GM20000 (cell line): ENCODE data around the gene ZNF207.
"Not testable (repeated sequence)": the region's sequence is repeated elsewhere in the genome, so short reads cannot be mapped to it uniquely, and the experiment has no call there.

ENCODE experiments used
- DNase-seq: peaks from one replicate; pipeline ENCODE4 v3.0.0; 2012; ENCODE audit warnings: low spot score
- TF ChIP-seq, protein P1 (sequence below): IDR thresholded peaks from 2 replicates; pipeline ENCODE4 v1.5.1; 2012; ENCODE audit warnings: mild to moderate bottlenecking, control low read depth; ENCODE audit errors: extremely low read depth, missing control alignments

The ZNF207 gene

DNA sequence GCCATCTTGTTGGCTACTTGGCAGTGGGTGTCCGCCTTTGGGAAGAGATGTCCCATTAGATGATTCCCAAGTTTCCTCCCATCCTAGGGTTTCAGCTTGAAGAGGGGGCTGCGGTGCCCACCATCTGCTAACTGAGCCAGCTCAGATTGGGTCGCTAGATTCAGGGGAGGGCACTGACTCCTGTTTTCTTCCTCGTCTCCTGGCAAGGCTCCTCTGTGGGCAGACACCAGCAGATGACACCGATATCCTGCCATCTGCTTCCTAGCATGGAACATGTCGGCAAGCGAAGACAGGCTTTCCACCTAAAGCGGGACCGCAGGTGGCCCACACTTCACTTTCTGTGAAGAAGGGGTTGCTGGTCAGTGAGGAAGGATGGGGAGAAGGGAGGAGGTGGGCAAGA is 35.3 kb upstream of the ZNF207 start:
- TF ChIP-seq, protein P1, sequence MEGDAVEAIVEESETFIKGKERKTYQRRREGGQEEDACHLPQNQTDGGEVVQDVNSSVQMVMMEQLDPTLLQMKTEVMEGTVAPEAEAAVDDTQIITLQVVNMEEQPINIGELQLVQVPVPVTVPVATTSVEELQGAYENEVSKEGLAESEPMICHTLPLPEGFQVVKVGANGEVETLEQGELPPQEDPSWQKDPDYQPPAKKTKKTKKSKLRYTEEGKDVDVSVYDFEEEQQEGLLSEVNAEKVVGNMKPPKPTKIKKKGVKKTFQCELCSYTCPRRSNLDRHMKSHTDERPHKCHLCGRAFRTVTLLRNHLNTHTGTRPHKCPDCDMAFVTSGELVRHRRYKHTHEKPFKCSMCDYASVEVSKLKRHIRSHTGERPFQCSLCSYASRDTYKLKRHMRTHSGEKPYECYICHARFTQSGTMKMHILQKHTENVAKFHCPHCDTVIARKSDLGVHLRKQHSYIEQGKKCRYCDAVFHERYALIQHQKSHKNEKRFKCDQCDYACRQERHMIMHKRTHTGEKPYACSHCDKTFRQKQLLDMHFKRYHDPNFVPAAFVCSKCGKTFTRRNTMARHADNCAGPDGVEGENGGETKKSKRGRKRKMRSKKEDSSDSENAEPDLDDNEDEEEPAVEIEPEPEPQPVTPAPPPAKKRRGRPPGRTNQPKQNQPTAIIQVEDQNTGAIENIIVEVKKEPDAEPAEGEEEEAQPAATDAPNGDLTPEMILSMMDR, result no peak
- DNase-seq, result no peak

DNA sequence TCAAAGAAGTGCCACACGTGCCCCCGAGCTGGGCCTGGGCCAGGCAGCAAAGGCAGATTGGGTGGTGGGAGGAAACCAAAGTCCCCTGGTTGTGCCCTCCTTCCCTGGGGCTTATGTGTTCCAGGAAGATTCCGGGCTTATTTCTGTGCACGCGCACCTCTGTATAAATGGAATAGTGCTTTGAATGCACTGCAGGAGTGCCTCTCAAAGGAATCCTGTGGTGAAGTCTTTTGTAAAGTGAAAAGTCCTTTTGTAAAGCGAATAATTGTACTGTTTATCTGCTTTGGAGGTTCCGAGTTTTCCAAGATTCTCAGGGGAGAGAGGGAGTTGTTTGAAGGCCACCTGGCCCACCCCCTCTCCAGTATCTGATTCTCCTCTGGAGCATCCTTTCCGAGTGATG is 34.8 kb upstream of the ZNF207 start:
- TF ChIP-seq, protein P1, result no peak
- no peak for DNase-seq

DNA sequence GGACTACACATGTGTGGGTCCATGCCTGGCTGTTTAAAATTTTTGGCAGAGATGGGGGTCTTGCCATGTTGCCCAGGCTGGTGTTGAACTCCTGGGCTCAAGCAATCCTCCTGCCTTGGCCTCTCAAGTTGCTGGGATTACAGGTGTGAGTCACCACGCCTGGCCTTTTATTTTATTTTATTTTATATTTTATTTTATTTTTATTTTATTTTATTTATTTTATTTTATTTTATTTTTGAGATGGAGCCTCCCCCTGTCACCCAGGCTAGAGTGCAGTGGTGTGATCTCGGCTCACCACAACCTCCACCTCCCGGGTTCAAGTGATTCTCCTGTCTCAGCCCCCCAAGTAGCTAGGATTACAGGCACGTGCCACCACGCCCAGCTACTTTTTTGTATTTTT is 33.3 kb upstream of the ZNF207 start:
- DNase-seq, result not testable (repeated sequence)

DNA sequence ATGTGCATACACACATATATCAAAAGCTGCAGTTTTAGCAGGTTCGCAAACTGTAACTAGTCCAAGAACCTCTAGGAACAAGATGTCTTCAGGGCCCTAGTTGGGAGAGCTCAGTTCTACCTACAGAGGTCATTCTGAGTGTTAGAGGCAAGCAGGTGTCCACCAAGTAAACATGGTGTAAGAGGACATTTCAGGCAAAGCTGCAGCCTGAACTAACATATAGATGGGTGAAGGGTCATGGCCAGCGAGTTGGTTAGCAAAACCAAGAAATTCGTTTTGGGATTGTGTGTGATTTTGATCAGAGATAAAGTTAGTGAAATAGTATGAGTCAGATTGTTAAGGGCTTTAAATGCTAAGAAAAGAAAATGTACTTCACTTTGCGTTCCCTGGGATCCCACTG is 32.6 kb upstream of the ZNF207 start:
- DNase-seq, result no peak
- TF ChIP-seq, protein P1, result no peak

DNA sequence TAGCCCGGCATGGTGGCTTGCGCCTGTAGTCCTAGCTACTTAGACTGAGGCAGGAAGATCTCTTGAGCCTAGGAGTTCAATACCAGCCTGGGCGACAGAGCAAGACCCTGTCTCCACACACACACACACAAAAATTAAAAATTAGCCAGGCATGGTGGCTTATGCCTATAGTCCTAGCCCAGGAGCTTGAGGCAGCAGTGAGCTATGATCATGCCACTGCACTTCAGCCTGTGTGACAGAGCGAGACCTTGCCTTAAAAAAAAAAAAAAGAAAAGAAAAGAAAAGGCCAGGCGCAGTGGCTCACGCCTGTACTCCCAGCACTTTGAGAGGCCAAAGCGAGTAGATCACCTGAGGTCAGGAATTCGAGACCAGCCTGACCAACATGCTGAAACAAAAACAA is 31.9 kb upstream of the ZNF207 start:
- TF ChIP-seq, protein P1, result no peak

DNA sequence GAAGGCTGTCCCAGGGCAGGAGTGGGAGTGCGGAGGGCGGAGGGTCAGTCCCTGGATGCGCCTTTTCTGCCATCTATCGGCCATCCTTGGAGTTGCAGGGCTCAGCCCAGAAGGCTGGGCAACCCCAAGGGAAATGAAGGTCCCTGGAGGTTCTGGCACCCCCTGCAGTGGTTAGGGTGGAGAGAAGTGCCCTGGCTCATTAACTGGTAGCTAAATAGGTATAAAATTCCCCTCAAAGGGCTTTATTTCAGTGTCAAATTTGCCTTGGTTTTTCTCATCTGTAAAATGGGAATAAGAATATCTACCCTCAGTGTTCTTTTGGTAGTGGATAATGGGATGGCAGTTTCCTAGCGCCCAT is 30.4 kb upstream of the ZNF207 start:
- TF ChIP-seq, protein P1, result peak; percentile 97
- peak; percentile 86 for DNase-seq

More for the DNA sequence above, 31.9 kb upstream of the ZNF207 start:
- no peak for DNase-seq

DNA sequence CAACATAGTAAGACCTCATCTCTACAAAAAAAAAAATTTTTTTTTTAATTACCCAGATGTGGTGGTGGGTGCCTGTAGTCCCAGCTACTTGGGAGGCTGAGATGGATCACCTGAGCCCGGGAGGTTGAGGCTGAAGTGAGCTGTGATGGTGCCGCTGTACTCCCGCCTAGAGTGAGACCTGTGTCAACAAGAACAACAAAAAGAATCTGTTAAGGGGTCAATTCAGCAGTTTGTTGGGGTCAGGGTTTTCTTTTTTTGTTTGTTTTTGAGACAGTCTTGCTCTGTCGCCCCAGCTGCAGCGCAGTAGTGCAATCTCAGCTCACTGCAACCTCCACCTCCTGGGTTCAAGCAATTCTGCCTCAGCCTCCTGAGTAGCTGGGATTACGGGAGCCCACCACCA is 29.9 kb upstream of the ZNF207 start:
- not testable (repeated sequence) for DNase-seq

DNA sequence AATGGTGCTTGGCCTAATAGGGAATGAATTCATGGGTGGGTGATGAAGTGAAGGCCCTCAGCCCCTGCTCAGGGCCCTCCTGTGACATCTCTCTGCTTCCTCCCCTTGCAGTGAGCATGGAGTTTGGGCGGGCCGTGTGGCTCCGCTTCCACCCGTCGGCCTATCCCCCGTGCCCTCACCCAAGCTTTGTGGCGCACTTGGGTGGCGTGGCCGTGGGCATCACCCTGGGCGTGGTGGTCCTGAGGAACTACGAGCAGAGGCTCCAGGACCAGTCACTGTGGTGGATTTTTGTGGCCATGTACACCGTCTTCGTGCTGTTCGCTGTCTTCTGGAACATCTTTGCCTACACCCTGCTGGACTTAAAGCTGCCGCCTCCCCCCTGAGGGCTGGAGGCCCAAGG is 29.1 kb upstream of the ZNF207 start:
- TF ChIP-seq, protein P1, result no peak
- no peak for DNase-seq

DNA sequence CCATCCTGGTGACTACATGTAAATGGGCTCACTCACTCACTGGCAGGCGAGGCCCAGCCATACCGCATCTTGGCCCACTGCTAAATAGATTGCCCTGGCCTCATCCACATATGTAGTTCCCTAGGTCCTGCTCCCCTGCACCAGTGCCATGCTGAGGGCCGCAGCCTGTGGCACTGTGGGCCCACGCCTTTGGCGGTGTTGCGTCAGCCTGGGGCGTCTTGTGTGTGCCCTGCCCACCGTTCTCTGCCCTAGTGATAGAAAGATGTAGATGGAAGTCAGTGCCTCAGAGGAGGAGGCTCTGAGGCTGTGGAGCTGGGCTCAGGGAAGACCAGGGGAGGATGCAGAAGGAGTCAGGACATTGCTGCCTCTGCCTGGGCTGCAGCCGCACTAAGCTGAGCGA is 26.9 kb upstream of the ZNF207 start:
- TF ChIP-seq, protein P1, result no peak
- no peak for DNase-seq
